A549 (cell line): ENCODE data around the gene ZC3H7A.

Experiments used
- MAFK ChIP-seq: fragments of 450-650 bp; IDR thresholded peaks from 2 replicates; pipeline ENCODE4 v1.6.1; 2014; ENCODE audit not compliant: partially characterized antibody
- PHF8 ChIP-seq: fragments of 200-600 bp; sonication (generic); IDR thresholded peaks from 2 replicates; pipeline ENCODE4 v1.6.1; 2016; ENCODE audit warnings: low read depth, mild to moderate bottlenecking, antibody characterized with exemption, moderate library complexity, borderline replicate concordance
- RFX5 ChIP-seq: fragments of 450-650 bp; IDR thresholded peaks from 2 replicates; pipeline ENCODE4 v1.7.1; 2014; ENCODE audit warnings: antibody characterized with exemption, mild to moderate bottlenecking, moderate library complexity

- no peak for TF ChIP-seq MAFK
- no peak for TF ChIP-seq RFX5
- TF ChIP-seq PHF8, result no peak
Observed at GRCh38 chr16:11836650-11837244, 39.7 kb upstream of the ZC3H7A start.
